GM18520 (cell line): Measurements from ENCODE around the gene MYO3B.

Experiments used
- ATAC-seq: cut with Tn5 transposase; IDR thresholded peaks from one replicate; pipeline ENCODE4 v1.9.1; 2021; ENCODE audit not compliant: unreplicated experiment

Gene MYO3B

DNA sequence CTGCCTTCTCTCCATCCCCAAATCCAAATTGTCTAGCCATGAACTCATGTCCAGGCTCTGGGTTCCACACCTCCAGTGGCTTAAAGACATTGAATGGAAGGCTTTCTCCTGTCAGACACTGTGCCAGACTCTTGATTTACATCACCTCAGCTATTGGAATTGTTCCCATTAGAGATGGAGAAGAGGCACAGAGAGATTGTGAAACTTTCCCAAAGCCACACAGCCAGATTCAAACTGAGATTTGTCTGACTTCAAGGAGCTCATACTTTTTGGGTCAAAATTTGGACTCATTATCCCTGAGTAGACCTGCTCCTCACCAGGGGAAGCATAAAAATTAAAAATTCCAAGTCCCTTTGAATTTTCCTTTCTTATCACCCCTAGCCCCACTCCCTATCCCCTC, 18.9 kb upstream of the MYO3B start:
- no peak for ATAC-seq

DNA sequence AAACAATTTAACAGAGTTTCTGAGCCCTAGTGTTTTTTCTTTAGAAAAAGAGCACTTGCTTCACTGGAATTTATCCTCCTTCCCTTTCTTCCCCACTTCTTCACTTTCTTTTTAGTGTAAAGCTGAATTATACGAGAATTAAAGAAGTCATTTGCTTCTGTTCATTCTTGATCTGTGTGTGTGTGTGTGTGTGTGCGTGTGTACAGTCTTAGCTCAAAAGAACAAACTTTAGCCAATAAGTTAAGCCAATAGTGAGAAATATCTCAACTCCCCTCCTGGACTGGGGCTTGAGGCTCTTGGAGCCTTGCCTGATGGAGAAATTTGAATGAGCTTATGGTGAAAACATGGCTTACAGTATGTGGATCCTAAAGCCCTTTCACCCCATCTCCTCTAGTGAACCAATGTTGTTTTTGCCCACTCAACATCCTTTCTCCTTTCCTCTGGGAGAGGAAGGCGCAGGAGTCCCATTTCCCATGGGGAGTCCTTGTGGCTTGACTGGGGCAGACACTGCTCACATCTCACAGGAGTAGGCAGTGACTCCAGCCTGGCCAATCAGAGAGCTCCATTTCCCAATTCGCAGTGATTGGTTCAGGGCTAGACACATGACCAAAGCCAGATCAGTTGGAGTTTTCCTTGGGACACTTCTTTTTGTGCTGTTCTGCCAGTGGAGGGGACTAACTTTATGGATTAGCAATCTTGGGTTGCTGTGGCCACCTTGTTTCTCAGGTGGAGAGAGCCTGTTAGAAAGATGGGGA, 16.3 kb upstream of the MYO3B start:
- no peak for ATAC-seq

DNA sequence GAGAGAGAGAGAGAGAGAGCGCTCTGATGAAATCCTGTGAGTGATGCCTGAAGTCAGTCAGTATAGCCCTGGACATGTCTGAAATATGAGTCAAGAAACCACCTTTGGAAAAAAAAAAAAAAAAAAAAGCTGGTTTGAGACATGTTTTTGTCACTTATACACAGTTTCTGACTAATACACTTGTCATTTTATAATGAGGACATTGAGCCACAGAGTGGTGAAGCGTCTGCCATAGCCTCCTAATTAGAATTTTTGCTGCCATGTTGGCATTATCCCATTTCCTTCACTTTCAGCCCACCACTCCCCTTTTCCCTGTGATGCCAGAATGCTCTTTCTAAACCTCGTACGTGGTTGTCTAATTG, 15.7 kb upstream of the MYO3B start:
- ATAC-seq: no peak

DNA sequence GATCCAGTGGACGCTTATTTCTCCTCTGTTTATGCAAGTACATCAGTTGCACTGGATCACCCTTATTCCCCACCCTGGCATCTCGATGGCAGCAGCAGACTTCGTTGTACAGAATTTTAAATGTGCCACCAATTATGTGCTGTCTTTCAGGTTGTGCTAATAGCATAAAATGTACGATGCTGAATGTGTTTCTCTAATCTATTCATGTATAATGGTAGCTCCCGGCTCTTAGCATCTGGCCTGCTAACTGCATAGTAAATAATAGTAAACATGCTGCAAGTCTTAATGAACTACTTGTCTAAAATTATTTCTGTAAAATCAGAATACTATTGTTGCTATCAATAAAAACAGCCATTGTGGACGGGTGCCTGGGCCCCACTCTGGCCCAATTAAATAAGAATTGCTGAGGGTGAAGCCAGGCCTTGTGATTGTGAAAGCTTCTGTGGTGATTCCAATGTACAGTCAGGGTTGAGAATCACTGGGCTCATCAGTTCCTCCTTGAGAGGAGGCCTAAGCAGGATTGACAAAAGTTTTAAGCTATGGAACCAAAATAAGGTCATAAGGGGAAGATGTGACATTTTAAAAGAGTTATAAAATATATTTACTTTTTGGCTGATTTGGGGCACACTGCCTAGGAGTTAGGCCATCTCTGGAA, 14.4 kb upstream of the MYO3B start:
- no peak for ATAC-seq

DNA sequence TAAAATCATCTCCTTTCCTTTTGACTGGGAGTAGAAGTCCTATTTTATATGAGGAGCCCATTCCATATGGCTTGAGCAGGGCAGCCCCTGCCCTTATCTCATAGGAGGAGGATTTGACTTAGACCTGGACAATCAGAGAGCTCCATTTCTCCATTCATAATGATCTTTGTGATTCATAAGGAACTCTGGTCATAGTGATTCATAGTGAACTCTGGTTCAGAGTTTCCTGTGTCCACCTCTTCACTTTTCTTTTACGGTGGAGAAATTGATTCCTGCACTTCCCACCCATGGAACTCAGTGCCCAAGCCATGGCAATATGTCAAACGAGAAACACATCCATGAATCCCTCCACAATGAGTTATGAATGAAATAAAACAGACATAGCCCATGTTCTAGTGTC, 12.8 kb upstream of the MYO3B start:
- ATAC-seq: peak; percentile 35

DNA sequence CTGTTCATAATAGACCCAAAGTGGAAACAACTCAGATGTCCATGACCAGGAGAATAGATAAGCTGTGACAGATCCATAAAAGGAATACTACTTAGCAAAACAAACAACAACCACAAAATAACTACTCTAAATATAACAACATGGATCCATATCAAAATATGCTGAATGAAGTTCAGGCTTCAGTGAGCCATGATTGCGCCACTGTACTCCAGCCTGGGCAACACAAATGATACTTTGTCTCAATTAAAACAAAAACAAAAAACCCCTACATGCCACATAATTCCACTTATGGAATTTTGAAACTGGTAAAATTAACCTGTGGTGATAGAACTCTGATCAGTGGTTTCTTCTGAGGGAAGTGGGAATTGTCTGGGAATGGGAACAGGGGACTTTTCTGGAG, 11.2 kb upstream of the MYO3B start:
- no peak for ATAC-seq

DNA sequence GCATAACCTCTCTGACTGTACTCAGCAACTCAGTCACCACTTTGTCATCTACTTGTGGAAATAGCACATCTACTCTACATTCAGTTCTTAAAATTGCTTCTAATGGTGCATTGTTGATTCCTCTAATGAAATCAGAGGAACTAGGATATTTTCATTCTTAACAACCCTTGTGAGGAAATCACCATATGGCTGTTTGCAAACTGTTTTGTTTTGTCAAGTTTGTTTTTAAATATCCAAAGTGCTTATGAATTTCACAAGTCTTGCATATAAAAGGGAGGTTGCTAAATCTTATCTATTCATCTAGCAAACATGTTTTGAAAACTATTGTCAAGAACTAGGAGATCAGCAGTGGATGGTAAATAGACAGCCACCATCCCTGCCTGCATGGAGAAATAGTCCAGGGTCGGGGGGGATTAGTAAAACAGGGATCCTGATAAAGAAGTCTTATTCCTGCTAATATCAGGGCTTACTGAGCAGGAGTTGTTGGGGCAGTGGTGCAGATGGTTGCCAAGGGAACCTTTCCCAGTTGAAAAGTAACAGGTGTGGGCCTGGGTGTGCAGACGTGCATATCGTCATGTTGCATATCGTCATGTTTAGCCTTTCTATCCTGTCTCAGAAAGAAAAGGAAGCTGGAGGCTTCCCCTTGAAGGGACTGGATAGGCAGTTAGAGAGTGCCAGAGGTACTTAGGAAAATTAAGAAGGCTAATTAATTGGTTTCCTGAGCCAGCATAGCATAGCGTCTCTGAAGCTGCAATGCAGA, 7.5 kb upstream of the MYO3B start:
- ATAC-seq: no peak

DNA sequence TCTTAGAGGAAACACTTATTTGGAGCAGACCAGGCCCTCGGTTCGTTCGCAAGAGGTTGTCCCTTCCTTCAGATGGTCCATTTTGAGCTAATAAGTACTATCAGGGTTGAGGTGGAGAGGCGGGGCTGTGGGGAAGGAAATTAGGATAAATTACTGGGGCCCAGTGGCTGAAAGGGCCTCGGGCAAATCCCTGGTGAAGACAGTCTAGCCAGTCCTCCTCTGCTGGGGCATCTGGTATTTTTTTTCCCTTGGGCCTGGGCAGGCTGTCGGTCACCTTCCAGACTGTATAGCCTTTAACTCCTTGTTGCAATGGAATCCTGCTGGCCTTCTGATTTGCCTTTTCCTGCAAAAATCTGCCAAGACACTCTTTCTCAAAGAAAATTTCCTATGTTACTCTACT, 1.7 kb upstream of the MYO3B start:
- ATAC-seq: no peak

DNA sequence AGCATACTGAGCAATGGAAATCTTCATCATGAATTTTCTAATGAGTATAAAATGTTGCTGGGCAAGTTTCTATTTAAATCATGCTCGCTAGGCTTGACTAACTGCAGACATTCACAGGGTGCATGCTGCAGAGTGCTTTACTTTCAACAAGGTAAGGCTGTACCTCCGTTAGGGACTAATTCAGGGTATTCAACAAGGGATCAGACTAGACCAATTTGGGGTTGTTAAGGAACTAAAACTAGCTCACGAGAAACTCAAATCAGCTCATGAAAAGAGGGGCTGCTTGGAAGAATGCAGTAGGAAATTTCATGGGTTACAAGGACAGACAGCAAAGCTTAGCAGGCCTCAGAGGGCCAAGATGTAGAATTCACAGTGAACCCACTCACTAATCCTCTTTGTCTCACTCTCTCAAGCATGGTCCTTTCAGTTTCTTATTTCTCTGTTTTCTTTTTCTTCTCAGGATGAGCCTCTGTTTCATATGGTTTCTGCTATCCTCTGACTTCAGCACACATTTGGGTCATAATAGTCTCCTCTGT, 2.2 kb downstream of the MYO3B start:
- peak; percentile 48 for ATAC-seq

DNA sequence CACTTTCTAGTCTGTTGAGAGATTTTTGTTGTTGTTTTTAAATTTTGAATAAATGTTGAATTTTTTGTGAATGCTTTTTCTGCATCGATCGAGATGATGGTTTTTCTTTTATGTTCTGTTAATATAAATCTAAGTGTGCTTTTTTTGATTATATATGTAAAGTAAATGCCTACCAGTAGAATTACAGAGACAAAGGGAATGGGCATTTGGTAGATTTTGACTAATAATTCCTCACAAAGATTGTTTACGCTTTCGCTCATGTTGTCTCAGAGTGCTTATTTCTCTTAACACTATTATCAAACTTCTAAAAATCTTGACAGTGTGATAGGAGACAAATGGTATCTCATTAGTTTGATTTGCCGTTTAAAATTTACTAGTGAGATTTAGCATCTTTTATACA, 3.7 kb downstream of the MYO3B start:
- ATAC-seq: no peak

DNA sequence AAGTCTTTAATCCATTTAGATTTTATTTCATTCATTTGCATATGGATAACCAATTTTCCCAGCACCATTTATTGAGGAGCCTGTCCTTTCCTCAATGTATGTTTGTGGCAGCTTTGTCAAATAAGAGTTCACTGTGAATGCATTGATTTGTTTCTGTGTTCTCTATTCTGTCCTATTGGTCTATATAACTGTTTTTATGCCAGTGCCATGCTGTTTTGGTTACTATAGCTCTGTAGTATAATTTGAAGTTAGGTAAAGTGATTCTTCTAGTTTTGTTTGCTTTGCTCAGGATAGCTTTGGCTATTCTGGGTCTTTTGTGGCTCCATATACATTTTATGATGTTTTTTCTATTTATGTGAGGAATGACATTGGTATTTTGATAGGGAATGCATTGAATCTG, 7.4 kb downstream of the MYO3B start:
- no peak for ATAC-seq

DNA sequence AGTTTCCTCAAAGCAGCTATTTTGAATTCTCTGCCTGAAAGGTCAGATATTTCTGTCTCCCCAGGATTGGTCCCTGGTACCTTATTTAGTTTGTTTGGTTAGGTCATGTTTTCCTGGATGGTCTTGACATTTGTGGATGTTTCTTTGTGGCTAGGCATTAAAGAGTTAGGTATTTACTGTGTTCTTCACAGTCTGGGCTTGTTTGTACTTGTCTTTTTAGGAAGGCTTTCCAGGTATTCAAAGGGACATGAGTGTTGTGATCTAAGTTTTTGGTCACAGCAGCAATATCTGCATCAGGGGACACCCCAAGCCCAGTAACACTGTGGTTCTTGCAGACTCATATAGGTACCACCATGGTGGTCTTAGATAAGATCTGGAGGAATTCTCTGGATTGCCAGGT, 11.8 kb downstream of the MYO3B start:
- ATAC-seq: no peak

DNA sequence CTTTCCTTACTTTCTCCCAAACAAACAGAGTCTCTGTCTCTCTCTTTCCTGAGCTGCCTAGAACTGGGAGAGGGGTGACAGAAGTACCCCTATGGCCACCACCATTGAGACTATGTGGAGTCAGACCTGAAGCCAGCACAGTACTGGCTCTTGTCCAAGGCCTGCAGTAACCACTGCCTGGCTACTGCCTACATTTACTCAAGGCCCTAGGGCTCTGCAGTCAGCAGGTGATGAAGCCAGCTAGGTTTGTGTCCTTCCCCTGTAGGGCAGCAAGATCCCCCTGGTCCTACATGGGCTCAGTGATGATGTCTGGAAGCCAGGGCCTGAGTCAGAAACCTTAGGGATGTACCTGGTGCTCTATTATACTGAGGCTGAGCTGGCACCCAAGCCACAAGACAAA, 12.2 kb downstream of the MYO3B start:
- no peak for ATAC-seq

DNA sequence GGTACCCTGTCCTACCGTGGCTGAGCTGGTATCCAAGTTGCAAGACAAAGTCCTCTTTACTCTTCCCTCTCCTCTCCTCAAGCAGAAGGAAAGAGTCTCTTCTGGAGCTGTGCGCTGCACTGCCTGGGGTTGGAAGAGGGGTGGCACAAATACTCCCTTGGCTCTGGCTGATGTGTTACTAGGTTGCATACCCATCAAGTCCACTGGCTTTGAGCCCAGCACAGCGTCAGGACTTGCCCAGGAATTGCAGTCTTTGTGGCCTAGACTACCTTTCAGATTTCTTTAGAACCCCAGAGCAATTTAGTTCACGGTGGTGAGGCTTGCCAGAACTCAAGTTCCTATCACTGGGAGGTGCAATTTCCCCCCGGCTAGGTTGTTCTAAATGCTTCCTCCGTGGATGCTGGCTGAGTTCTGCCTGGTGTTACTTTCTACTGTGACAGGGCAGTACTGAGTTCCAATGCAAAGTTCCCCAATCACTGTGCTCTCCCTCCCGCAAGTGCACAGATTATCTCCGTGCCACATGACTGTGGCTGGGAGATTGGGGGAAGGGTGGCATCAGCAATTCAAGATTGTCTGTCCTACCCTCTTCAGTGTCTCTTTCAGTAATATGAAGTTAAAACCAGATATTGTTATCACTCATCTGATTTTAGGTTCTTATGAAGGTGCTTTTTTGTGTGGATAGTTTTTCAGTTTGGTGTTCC, 13.4 kb downstream of the MYO3B start:
- ATAC-seq: no peak

DNA sequence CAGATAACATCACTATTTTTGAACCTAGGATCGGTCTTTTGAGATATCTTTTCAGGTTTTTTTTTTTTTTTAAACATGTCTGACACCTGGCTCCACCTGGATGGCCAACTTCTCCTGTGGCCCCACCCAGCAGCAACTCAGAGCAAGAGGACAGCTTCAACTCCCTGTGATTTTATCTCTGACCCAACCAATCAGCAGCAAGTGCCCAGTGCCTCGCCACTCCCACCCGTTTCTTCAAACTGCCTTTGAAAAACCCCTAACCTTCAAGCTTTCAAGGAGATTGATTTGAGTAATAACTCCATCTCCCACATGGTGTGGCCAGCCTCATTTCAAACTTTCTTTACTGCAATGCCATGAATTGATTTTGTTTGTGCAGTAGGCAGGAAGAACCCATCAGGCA, 19.0 kb downstream of the MYO3B start:
- ATAC-seq: no peak

DNA sequence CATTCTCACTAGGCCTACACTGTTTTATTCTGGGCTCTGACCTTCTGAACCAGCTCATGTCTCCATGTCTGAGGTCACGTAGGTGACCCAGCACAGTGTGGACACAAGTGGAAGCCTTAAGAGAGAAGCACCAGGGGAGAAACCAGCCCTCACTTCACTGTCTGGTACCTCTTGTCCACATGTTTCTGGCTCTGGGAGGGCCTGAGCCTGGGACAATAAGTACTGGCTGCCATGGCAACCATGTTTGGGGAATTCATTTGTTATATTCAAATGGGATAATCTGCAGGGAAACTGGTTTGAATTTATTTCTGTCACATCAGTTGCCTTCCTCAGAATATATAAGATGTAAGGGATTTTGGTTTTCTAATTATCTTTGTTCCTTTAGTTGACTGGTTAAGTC, 23.3 kb downstream of the MYO3B start:
- no peak for ATAC-seq

DNA sequence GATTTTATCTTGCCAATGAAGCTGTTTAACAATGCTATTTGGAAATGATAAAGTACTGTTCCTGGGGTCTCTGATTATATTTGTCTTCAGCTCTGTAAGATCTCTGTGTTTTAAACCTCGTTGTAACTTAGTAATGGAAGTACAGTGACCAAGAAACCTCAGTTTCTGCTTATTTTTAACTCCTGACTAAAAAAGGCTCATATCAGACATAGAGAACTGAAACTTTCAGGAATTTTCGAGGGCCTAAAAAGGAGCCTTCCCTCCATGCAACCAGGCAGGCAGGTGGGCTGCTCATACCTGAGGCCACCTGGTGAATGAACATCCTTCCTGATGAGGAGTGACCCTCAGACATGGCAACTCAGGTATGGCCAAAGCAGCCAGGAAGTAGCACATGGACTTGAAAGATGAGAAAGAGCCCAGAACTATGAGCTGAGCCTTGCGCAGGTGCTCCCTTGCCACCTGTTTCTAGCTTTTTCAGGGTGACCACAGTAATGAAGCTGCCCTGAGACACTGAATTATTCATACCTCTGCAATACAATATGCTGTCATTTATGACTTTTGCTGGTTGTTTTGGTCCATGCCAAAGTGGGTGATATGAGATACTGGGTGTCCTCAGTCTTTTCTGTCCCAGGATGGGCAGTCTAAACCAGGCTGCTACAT, 23.9 kb downstream of the MYO3B start:
- no peak for ATAC-seq

DNA sequence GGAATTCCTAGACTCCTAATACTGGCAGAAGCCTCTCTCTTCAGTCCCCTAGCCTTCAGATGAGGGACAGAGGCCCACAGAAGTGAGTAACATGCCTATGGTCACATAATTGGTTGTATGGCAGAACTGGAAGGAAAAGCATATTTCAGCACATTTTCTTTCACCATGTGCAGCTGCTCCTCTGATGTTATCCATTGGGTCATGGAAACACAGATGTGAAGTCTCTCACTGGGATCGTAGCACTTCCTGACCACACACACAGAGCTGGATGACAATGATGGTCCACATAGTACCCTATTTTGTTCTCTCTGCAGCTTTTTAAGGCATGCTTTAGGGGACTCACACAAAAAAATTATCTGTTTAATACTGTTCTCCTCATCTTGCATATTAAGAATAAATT, 24.5 kb downstream of the MYO3B start:
- ATAC-seq: no peak

DNA sequence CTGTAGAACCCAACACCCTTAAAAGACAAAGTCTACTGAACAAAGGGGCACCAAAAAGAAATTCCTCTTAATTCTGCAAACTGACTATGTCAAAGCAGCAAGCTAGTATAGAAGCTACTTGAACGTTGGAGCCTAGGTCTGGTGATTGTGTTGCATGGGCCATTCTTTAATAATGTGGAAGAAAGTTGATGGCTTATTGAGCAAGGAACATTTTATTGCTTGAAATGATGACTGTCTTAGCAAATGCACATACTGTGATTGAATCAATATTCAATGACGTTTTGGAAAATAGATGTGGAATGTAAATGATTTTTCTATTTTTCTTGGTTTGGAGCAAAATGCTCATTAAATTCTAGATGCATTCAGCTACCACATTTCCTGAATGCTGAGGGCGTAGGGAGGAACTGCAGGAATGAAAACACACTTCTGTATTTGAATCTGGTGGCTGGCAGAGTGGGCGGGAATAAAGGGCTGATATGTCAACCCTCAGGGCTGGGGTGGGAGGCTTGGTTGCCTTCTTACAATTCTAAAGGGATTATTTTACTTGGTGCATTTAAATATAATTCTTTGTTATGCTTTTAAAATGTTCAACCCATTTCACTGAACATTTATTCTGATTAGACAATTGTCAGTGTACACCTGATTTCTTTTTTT, 26.5 kb downstream of the MYO3B start:
- ATAC-seq: no peak

DNA sequence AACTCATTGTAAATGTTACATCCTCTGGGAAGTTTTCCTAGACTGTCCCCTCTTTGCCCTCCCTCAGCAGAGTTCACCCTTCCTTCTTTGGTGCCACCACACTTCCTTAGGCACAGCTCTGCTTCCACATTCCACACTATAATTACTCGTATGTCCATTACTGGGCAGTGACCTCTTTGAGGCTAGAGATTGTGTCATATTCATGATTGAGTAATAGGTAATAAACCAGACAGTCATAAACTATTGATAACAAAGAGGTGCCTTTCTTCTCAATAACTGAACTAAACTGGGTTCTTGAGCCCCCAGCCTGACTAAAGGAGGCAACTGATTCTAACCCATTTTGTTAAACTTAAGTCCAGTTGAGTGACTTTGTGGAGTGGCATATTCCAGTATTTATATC, 28.3 kb downstream of the MYO3B start:
- ATAC-seq: no peak
